Measurements from ENCODE around the gene IRF4. TPM values are rescaled to one million over a fixed set of nuclear protein-coding genes. Genes with fewer than 3 reads are reported as not detected.

The IRF4 gene
- total and polyA plus RNA-seq, 2 donors = 0.30 to 2.0 TPM

DNA sequence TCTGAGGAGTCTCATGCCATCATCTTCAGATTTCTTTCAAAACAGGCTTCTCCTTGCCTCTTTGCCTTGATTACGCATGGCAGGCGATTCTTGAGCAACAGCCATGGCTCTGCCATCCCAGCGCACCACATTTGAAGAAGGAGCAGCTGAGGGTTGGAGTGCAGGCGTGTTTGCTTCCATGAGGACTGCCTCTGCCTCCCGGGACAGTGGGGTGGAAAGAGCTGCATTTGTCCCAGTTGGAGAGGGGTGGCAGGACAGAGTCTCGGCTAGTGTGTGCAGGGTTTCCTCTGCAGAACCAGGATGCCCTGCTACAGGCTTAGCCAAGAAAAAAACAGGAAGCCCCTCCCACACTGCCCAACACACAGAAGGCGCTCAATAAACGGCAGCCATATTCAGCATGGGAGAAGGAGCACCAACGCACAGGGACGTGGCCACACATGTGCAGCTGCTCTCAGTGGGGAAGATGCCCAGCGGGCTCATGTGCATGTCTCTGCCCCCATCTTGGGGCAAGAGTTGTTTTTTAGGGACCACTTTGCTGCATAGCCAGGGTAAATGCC lies 36.6 kb downstream of the IRF4 start:
- 89% methylated on average over 11 of the region's 11 CpGs for WGBS
- H3K27ac ChIP-seq (ENCODE audit: low read depth) = no peak overlapping the region

DNA sequence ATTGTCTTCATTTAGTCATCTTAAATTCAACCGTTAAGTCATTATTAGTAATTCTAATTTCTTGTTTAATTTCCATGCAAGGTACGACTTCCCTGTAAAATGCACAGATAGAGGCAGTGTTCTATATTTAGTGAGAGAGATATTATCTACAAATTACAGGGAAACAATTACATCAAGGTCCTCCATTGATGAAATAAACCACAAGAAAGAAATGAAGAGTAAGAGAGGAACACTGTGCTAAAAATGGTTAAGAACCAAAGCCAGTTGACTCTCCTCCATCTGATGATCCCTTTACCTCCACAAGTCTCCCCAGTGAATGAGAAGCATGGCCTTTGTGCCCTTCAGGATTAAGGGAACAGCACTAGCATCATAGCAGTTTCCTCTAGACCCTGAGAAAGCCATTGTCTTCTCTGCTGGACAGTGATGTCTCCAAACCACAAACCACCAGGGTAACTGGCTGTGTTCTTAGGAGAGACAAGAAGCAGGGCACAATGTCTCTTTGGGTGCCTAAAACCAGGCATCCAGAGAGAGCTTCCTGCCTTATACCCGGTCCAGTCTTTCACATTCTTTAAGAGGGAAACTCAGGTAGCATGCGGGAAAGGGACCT lies 38.1 kb downstream of the IRF4 start:
- Histone ChIP-seq H3K36me3 (ENCODE audit: insufficient read depth) (no peaks in the 10 kb centered on the region), H3K4me3 (ENCODE audit: low read depth, low read length) (no peak overlapping the region), H3K27ac (ENCODE audit: low read depth) (no peak overlapping the region), H3K4me1 (ENCODE audit: insufficient read depth) (no peaks in the 10 kb centered on the region)
- no peak for DNase-seq (ENCODE audit: extremely low spot score)
- WGBS = 80% methylated on average over 4 of the region's 4 CpGs

More for the DNA sequence above, 36.6 kb downstream of the IRF4 start:
- Histone ChIP-seq H3K36me3 (ENCODE audit: insufficient read depth) (no peaks in the 10 kb centered on the region), H3K4me3 (ENCODE audit: low read depth, low read length) (no peak overlapping the region), H3K4me1 (ENCODE audit: insufficient read depth) (no peaks in the 10 kb centered on the region)
- DNase-seq (ENCODE audit: extremely low spot score) = no peak

DNA sequence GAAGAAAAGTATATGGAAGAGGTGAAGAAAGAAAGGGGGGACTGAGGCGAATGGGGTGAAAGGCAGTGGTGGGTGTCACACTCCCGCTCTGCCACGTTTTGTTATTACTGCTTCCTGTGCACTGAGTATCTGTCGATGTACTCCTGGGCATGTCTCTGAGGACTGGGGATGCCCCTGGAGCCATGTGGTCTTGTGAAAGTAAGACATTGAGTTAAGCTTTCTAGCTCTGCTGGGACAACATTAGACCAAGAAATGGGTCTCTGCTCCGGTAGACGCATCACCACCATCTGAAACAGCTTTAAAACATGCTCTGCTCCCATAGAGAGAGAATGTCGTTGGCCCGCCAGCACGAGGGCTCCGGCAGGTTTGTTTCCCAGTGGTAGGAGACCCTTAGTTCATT lies 40.0 kb downstream of the IRF4 start:
- WGBS = 86% methylated on average over 10 of the region's 10 CpGs
- no peak overlapping the region for H3K4me3 ChIP-seq (ENCODE audit: low read depth, low read length)
- H3K36me3 ChIP-seq (ENCODE audit: insufficient read depth) = no peaks in the 10 kb centered on the region
- H3K4me1 ChIP-seq (ENCODE audit: insufficient read depth) = no peaks in the 10 kb centered on the region
- no peak overlapping the region for H3K27ac ChIP-seq (ENCODE audit: low read depth)
- no peak for DNase-seq (ENCODE audit: extremely low spot score)

DNA sequence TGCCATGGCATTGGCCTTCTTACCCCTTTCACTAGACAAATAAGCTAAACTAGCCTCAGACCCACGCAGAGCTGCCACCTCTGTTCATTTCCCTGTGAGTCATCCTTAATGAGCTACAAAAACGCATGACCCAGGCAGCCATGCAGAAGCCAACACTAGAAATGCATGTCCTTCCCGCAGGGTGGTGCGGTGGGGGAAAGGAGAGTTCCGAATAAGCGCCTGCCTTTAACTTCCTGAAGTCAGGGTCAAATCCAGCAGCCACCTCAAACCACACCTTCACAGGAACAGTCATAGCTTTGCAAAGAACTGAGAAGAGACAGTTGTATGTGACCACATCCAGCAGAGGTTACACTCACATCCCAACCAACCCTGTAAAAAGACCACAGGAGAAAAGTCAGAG lies 40.4 kb downstream of the IRF4 start:
- Histone ChIP-seq H3K36me3 (ENCODE audit: insufficient read depth) (no peaks in the 10 kb centered on the region), H3K27ac (ENCODE audit: low read depth) (no peak overlapping the region), H3K4me3 (ENCODE audit: low read depth, low read length) (no peak overlapping the region), H3K4me1 (ENCODE audit: insufficient read depth) (no peaks in the 10 kb centered on the region)
- no peak for DNase-seq (ENCODE audit: extremely low spot score)
- WGBS = 79% methylated on average over 6 of the region's 6 CpGs

DNA sequence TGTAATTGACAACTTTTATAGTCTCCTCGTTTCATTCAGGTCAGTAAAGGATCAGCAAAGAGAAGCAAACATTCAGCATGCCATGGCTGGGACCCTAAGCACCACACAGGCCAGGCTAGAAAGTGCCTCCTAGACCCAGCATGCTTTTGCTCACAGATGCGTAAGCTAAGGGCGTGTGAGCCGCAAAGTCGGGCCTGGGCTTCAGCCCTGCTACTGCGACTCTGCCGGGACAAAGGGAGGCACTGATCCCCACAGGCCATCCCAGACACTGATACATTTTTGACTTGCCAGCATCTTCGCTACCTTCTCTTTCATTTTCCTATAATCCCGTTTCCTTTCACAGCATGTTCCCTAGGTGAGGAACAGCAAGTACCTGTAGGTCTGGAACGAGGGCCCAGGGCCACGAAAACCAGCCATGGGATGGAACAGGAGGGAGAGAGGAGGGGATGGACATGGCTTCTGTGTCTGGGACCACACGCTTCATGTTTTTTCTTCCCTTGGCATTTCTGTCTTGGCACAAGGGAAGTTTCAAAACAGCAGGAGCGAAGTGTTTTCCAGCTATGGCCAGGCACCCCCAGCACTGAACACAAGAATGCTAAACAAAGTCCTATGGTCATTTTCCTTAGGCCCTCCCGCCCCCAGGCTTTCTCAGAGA lies 42.6 kb downstream of the IRF4 start:
- 90% methylated on average over 14 of the region's 14 CpGs for WGBS
- Histone ChIP-seq H3K4me3 (ENCODE audit: low read depth, low read length) (no peak overlapping the region), H3K4me1 (ENCODE audit: insufficient read depth) (no peaks in the 10 kb centered on the region), H3K27ac (ENCODE audit: low read depth) (no peak overlapping the region), H3K36me3 (ENCODE audit: insufficient read depth) (no peaks in the 10 kb centered on the region)
- no peak for DNase-seq (ENCODE audit: extremely low spot score)

DNA sequence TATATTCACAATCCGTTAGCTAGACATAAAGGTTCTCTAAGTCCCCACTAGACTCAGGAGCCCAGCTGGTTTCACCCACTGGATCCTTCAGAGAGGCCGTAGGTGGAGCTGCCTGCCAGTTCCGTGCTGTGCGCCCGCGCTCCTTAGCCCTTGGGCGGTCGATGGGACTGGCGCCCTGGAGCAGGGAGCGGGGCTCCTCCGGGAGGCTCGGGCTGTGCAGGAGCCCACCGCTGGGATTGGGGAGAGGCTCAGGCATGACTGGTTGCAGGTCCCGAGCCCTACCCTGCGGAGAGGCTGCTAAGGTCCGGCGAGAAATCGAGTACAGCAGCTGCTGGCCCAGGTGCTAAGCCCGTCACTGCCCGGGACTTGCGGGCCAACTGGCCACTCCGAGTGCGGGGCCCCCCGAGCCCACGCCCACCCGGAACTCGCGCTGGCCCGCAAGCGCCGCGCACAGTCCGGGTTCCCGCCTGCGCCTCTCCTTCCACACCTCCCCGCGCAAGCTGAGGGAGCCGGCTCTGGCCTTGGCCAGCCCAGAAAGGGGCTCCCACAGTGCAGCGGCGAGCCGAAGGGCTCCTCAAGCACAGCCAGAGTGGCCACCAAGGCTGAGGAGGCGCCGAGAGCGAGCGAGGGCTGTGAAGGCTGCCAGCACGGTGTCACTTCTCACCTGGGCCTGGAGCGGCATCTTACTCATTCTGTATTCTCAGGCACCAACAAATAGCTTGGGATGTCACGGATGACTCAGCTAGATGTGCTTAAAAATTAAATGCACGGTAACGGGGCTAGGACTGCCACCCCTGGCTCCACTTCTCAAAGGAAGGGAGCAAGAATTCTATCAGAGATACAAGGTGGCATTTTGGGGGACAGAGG lies 44.1 kb downstream of the IRF4 start:
- 96% methylated on average over 50 of the region's 50 CpGs for WGBS
- Histone ChIP-seq H3K27ac (ENCODE audit: low read depth) (no peak overlapping the region), H3K4me1 (ENCODE audit: insufficient read depth) (no peaks in the 10 kb centered on the region), H3K4me3 (ENCODE audit: low read depth, low read length) (no peak overlapping the region), H3K36me3 (ENCODE audit: insufficient read depth) (no peaks in the 10 kb centered on the region)
- DNase-seq (ENCODE audit: extremely low spot score) = no peak

DNA sequence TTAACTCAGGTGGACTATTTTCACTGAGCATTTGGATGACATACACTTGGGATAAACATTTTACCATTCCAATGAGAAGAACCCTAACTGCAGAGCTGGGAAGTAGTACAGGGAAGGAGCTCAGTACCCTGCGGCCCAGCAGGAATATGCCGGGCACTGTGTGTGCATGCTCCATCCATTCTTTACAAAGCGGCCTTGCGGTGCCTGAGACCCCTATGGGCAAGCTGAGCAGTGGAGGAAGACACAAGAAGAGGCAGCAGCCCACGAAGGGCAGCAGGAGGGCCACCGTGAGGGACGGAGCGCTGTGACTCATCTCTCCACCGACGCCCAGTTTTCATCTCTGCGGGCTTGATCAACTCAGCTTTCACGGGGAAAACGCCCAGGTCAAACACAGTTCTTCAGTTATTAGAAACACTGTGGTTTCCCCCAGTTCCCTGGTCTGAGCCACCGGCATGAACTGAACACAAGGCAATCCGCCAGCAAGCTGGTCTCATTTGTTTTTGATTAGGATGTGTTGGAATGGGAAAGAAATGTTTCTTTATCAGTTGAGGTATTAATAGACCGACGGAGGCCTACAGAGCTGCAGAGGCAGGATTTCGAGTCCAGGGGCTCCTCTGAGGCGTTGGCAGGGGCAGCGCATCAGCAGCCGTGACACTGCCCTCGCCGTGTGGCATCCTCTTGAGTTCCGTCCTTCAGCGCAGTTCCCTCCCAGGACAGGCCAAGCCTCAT lies 44.9 kb downstream of the IRF4 start:
- no peak for DNase-seq (ENCODE audit: extremely low spot score)
- WGBS = 69% methylated on average over 25 of the region's 25 CpGs

DNA sequence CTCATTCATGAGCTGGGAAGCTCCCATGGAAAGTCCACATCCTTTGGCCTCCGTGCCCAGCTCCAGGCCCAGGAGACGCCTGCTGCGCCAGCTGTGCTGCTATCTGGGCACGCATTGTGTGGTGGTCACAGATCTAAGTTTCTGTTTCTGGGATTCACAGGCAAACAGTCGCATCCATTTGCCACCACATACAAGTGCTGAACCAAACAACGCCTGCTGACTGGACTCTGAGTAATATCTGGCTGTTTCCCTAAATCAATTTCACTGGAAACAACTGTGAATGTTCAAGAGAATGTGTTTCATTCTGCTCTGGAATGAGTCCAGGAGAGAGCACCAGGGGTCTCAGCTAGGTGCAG lies 45.5 kb downstream of the IRF4 start:
- no peak for DNase-seq (ENCODE audit: extremely low spot score)
- Histone ChIP-seq H3K36me3 (ENCODE audit: insufficient read depth) (no peaks in the 10 kb centered on the region), H3K4me1 (ENCODE audit: insufficient read depth) (no peaks in the 10 kb centered on the region), H3K4me3 (ENCODE audit: low read depth, low read length) (no peak overlapping the region), H3K27ac (ENCODE audit: low read depth) (no peak overlapping the region)
- WGBS = 90% methylated on average over 6 of the region's 6 CpGs

More for the DNA sequence above, 44.9 kb downstream of the IRF4 start:
- H3K36me3 ChIP-seq (ENCODE audit: insufficient read depth) = no peaks in the 10 kb centered on the region
- no peaks in the 10 kb centered on the region for H3K4me1 ChIP-seq (ENCODE audit: insufficient read depth)
- no peak overlapping the region for H3K4me3 ChIP-seq (ENCODE audit: low read depth, low read length)
- no peak overlapping the region for H3K27ac ChIP-seq (ENCODE audit: low read depth)

DNA sequence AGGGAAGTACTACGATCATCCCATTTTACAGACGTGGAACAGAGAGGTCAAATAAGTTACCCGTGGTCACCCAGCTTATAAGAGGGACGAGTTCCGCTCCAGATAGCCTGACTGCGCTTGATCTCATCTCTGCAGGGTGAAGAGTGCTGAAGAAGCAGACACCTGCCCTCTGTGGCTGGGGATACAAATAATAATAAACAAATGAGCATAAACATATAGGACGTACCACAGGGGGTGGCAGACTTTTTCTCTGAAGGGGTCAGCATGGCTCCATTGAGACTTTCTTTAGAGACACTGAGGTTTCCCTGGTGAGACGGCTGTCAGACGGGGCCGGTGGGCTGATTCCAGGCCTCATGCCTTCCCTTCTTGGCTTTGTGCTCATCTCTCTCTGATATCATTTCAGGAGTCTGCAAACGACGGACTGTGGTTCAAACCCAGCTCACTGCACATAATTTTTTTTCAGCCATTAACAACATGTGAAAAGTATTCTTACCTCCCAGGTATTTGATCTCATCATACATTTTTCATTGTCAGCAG lies 47.1 kb downstream of the IRF4 start:
- H3K27ac ChIP-seq (ENCODE audit: low read depth) = no peak overlapping the region
- WGBS = 80% methylated on average over 12 of the region's 12 CpGs
- H3K4me3 ChIP-seq (ENCODE audit: low read depth, low read length) = no peak overlapping the region
- no peak for DNase-seq (ENCODE audit: extremely low spot score)
- no peaks in the 10 kb centered on the region for H3K4me1 ChIP-seq (ENCODE audit: insufficient read depth)
- no peaks in the 10 kb centered on the region for H3K36me3 ChIP-seq (ENCODE audit: insufficient read depth)

DNA sequence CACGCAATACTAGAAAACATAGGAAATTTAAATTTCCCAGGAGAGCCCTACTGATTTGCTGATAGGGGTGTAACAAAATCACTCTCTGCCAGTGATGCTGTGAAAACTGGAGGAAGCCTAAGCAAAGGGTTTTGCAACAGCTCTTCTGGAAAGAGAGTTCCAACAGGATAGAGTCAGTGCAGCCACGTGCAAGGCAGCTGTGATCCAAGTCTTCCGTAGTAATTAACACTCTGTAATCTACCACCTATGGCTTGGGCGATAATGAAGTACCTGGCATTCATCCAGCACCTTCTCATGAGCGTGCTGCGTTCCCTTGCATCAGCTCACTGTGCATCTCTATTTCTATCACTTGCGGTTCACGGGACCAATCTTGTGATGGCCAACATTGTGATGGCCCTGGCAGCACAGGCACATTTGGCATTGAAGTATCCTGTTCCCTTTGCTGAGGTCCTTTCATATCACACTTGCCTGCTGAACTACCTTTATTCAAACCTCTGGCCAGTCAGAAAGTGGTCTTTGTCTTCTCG lies 48.2 kb downstream of the IRF4 start:
- H3K4me3 ChIP-seq (ENCODE audit: low read depth, low read length) = no peak overlapping the region
- DNase-seq (ENCODE audit: extremely low spot score) = no peak
- no peaks in the 10 kb centered on the region for H3K36me3 ChIP-seq (ENCODE audit: insufficient read depth)
- no peaks in the 10 kb centered on the region for H3K4me1 ChIP-seq (ENCODE audit: insufficient read depth)
- WGBS = 78% methylated on average over 9 of the region's 9 CpGs
- no peak overlapping the region for H3K27ac ChIP-seq (ENCODE audit: low read depth)

DNA sequence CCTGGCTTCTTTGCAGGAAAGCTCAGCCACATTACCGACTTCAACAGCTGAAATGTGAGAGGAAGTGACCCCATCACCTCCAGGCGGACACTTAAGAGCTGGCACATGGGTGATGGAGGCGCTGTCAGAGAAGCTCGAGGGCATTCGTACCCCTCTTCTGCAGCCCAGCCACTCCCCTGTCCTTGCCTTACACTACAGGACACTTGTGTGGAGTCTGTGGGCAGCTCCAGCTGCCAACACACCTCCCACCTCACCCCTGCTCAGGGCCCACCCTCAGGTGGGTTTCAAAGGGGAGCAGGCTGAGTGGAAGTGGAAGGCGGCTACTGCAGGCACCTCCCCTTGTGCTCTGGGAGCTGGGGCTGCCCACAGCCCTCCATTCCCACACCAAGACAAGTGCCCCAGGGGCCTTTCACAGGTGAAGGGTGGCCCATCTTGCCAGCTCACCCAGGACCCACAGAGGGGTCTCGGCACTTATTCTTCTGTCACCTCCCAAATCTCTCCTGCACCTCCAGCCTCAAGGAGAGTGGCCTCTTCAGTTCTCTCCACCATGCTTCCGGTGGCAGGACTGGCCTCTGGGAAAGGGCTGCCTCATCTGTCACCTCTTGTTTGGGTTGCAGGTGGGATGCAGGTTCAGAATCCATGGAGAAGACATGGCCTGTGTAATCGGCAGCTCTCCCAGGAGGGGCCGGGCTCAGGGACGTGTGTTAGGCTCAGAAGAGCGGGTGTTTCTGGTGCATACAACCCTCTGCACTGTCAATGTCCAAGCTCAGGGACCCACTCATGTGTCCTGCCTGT lies 49.8 kb downstream of the IRF4 start:
- Histone ChIP-seq H3K4me1 (ENCODE audit: insufficient read depth) (no peaks in the 10 kb centered on the region), H3K4me3 (ENCODE audit: low read depth, low read length) (no peak overlapping the region), H3K36me3 (ENCODE audit: insufficient read depth) (no peaks in the 10 kb centered on the region), H3K27ac (ENCODE audit: low read depth) (no peak overlapping the region)
- WGBS = 86% methylated on average over 12 of the region's 12 CpGs
- no peak for DNase-seq (ENCODE audit: extremely low spot score)

DNA sequence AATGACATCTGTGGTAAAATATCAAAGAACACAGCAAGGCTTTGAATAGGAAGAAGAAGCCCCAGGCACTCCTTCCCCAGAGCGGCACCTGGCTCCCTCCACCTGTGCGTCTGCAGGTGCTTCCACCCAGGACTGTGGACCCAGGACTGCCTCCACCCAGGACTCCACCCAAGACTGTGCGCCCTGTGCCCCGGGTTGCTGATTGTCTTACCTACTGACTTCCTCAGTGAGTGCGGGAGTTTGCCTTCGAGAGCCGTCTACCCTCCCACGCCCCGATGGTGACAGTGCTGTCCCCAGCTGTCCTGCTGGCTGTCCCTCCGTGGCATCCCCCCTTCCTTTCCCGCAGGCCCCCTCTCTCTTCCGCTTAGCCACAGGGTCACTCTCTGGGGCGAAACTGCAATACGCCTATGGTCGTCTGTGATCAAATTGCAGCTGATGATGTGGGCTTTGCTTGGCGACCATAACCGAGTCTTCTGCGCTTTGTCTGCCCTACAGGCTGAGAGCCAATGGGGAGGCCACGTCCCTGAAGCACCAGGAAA lies 52.1 kb downstream of the IRF4 start:
- Histone ChIP-seq H3K4me3 (ENCODE audit: low read depth, low read length) (no peak overlapping the region), H3K4me1 (ENCODE audit: insufficient read depth) (no peaks in the 10 kb centered on the region), H3K27ac (ENCODE audit: low read depth) (no peak overlapping the region), H3K36me3 (ENCODE audit: insufficient read depth) (no peaks in the 10 kb centered on the region)
- no peak for DNase-seq (ENCODE audit: extremely low spot score)
- WGBS = 78% methylated on average over 19 of the region's 19 CpGs
